Upper lobe of right lung (tissue), 1 donor: Measurements from ENCODE around the gene ZNF346. TPM values are rescaled to one million over a fixed set of nuclear protein-coding genes. Genes with fewer than 3 reads are reported as not detected.

Experiments used
- ATAC-seq: fragments of 200-7000 bp; cut with Tn5 transposase; one replicate; pipeline ENCODE4 v1.9.1; 2020; ENCODE audit warnings: mild to moderate bottlenecking, moderate library complexity
- DNase-seq: peaks from one replicate; pipeline ENCODE4 v3.0.0-alpha.2; 2020
- H3K27ac ChIP-seq: fragments of 200-600 bp; one replicate; pipeline ENCODE4 v1.8.0; 2022
- H3K27me3 ChIP-seq: fragments of 200-600 bp; one replicate; pipeline ENCODE4 v1.8.0; 2022; ENCODE audit warnings: mild to moderate bottlenecking
- H3K36me3 ChIP-seq: fragments of 200-600 bp; one replicate; pipeline ENCODE4 v1.8.0; 2022
- H3K4me1 ChIP-seq: fragments of 200-600 bp; one replicate; pipeline ENCODE4 v1.8.0; 2022
- H3K4me3 ChIP-seq: fragments of 200-600 bp; one replicate; pipeline ENCODE4 v1.8.0; 2022; ENCODE audit warnings: mild to moderate bottlenecking
- H3K9me3 ChIP-seq: fragments of 200-600 bp; one replicate; pipeline ENCODE4 v1.8.0; 2022
- CTCF ChIP-seq: fragments of 200-600 bp; IDR thresholded peaks from one replicate; pipeline ENCODE4 v1.8.0; 2022; ENCODE audit warnings: antibody characterized with exemption
- intact Hi-C: fragments of 100-400 bp; cut with DNase I; formaldehyde crosslinking; loops from one replicate; pipeline ENCODE4 v1.11.0; 2022
- total RNA-seq: library from RNA; stranded (reverse); fragmentation: NEBNext Ultra II Directional; extraction: Animal tissue kit (Norgen Biotek cat#: 25700); gene quantifications from one replicate; pipeline ENCODE4 v1.2.1, GENCODE V29; 2021
- donor health status: DM: no; HTN: yes; CAD: no; lungs with severe emphysema.

The ZNF346 gene
- total RNA-seq, 1 donor from 2014 or later = 12.9 TPM

GRCh38 chr5:177094224-177095087 lies 72.0 kb downstream of the ZNF346 start:
- H3K27me3 ChIP-seq = no peaks in the 10 kb centered on the region
- H3K4me3 ChIP-seq = no peak overlapping the region
- peak; percentile 50 for ATAC-seq
- H3K36me3 ChIP-seq = no peaks in the 10 kb centered on the region
- intact Hi-C loops = no loop called here
- H3K4me1 ChIP-seq = peaks cover 23% of the 10 kb centered on the region
- no peaks in the 10 kb centered on the region for H3K9me3 ChIP-seq
- no peak for TF ChIP-seq CTCF
- H3K27ac ChIP-seq = peak overlapping the region; percentile 60
- DNase-seq = peak; percentile 78

- no peak for TF ChIP-seq CTCF
- H3K36me3 ChIP-seq = no peaks in the 10 kb centered on the region
- H3K9me3 ChIP-seq = no peaks in the 10 kb centered on the region
- ATAC-seq (no peak), DNase-seq (no peak)
- H3K27me3 ChIP-seq = no peaks in the 10 kb centered on the region
- peaks cover 21% of the 10 kb centered on the region for H3K4me1 ChIP-seq
- no peak overlapping the region for H3K4me3 ChIP-seq
- intact Hi-C loops = no loop called here
- peak overlapping the region; percentile 60 for H3K27ac ChIP-seq
Measured at GRCh38 chr5:177095088-177095669, 72.7 kb downstream of the ZNF346 start.

GRCh38 chr5:177096162-177097015 lies 73.9 kb downstream of the ZNF346 start:
- DNase-seq (no peak), ATAC-seq (no peak)
- Histone ChIP-seq H3K9me3 (no peaks in the 10 kb centered on the region), H3K27me3 (no peaks in the 10 kb centered on the region), H3K36me3 (no peaks in the 10 kb centered on the region), H3K27ac (peak overlapping the region; percentile 60), H3K4me1 (peaks cover 18% of the 10 kb centered on the region), H3K4me3 (no peak overlapping the region)
- TF ChIP-seq CTCF = no peak
- intact Hi-C loops = no loop called here

GRCh38 chr5:177097016-177097985 lies 74.8 kb downstream of the ZNF346 start:
- Histone ChIP-seq H3K27ac (peak overlapping the region; percentile 38), H3K9me3 (no peaks in the 10 kb centered on the region), H3K36me3 (no peaks in the 10 kb centered on the region), H3K27me3 (no peaks in the 10 kb centered on the region), H3K4me3 (no peak overlapping the region), H3K4me1 (peaks cover 18% of the 10 kb centered on the region)
- TF ChIP-seq CTCF = no peak
- ATAC-seq (no peak), DNase-seq (no peak)
- intact Hi-C loops = no loop called here

GRCh38 chr5:177098120-177098469 lies 75.6 kb downstream of the ZNF346 start:
- ATAC-seq = no peak
- intact Hi-C loops = no loop called here
- H3K9me3 ChIP-seq = no peaks in the 10 kb centered on the region
- peaks cover 18% of the 10 kb centered on the region for H3K4me1 ChIP-seq
- no peaks in the 10 kb centered on the region for H3K36me3 ChIP-seq
- no peaks in the 10 kb centered on the region for H3K27me3 ChIP-seq
- DNase-seq = no peak
- TF ChIP-seq CTCF = no peak
- no peak overlapping the region for H3K4me3 ChIP-seq
- H3K27ac ChIP-seq = peak overlapping the region; percentile 38
